Fibroblast of skin of left biceps (primary cell): ENCODE measurements around the gene VANGL2.

Source experiments
- DNase-seq, 2 experiments: peaks; one replicate each; pipeline ENCODE4 v3.0.0-alpha.2; 2013; ENCODE audit warnings: low read depth in 2 of 2

The VANGL2 gene

DNA sequence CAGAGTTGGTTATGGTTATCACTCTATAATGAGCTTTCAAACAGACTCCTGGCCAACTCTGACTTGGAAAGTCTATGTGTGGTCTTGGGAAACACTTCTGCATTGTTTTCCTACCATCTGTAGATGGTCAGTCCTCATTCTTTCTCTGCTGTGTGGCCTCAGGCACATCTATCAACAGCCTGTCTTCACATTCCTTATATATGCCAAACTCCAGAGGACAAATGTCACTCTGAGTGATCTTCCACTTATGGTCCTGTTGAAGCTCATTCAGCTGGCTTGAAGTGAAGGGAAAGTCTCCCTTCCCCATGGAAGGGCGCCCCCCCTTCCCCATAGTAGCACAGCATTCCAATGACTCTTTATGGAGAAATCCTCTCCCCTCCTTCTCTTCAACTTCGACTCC, 58.7 kb downstream of the VANGL2 start:
- no peak for DNase-seq

DNA sequence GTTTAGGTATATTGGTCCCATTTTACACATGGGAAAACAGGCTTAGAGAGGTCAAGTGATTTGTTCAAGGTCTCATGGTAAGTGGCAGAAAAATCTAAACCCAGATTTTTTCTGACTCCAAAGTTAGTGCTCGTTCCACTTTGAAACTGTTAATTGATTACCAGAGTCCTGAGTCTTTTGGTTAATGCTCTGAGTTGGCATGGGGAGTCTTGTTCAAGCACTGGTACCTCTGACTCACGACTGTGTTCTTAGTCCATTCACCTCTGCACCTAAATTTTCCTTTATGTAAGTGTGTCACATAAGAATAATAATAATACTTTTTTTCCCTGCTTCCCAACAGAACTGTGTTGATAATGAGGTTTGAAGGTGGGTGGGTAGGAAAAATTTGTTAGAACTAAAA, 59.3 kb downstream of the VANGL2 start:
- DNase-seq = no peak

DNA sequence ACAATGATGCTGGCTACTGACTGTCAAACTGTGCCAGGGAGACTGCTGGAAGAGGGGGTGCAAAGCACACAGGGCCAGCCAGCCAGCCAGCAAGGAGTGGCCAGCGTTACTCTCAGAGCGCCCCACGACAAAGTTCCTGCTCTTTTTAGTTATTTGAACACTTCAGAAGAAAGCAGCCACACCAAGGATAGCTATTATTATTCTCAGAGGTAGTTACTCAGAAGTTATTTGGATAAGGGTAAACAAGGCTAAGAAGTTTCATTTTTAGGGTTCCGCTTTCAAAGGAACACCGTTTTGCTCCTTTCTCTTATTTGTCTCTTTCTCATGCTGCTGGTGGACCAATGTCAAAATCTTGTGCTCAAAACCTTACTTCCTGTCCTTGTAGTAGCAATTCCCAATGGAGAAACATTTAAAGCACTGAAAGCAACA, 59.9 kb downstream of the VANGL2 start:
- no peak for DNase-seq

DNA sequence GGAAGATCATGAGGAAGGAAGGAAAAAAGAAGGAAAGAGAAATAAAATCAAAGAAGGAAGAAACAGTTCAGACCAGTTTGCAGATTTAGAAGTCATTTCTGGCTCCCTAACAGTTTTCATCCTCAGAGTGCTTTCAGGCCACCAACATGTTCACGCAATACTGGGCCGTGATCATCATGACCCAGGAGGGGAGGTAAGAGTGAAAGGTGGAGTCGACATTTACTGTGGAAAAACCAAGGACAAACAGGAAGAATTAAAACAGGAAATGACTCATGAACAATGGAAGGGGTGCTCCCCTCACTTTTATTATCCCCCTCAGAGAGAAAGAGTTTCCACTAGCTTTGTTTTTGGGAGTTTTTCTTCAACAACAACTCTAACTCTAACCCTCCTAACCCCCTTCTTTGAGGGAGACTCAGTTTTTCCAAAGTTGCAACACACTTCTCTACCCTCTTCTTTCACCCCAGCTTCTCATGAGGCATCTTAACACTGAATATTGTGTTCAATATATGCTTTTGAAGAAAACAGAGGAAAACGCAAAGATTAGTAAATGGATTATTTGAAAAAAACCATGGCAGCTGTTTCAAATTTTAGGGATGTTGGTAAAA, 60.4 kb downstream of the VANGL2 start:
- DNase-seq = no peak

- DNase-seq = no peak
These were observed 64.8 kb downstream of the VANGL2 start for GRCh38 chr1:160465123-160465522.

GRCh38 chr1:160466961-160467360, 66.6 kb downstream of the VANGL2 start:
- DNase-seq = no peak

DNA sequence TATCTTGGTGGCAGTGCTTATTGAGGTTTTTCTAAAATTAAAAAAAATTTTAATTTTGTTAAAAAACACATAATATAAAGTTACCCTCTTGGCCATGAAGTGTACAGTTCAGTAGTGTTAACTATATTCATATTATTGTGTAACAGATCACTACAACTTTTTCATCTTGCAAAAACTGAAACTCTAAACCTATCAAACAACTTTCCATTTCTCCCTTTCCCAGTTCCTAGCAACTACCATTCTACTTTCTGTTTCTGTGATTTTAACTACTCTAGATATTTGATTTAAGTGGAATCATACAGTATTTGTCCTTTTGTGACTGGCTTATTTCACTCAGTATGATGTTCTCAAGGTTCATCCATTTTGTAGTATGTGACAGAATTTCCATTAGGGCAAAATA, 67.2 kb downstream of the VANGL2 start:
- no peak for DNase-seq

DNA sequence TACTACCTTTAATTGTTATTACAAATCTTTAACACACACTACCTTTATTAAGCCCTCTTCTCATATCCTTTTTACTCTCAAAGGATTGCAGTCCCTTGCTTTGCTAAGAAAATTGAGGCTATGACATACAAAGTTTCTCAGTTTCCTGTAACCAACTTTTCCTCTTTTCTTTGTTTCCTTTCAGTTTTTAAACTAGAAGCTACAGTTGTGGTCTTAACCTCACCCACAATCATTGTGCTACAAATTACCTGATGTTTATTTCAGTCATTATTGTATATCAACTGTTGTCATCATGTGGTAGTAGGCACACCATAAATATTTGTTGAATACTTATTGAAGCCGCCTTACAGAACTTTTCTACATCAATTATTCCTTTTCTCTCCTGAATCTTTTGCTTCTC, 70.9 kb downstream of the VANGL2 start:
- no peak for DNase-seq

DNA sequence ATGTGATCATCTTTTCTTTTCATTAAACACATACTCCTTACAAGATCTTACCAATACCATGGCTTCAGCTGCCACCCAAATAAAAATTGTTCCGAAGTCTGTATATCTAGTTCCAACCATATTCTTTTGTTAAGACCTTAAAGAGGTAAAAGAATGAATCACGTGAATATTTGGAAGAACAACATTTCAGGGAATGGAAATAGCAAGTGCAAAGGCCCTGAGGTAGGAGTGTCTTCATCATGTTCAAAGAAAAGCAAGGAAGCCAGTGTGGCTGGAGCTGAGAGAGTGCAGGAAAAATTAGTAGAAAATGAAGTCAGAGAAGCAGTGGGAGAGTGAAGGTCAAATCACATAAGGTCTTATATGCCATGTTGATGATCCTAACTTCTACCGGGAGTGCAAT, 71.7 kb downstream of the VANGL2 start:
- no peak for DNase-seq

DNA sequence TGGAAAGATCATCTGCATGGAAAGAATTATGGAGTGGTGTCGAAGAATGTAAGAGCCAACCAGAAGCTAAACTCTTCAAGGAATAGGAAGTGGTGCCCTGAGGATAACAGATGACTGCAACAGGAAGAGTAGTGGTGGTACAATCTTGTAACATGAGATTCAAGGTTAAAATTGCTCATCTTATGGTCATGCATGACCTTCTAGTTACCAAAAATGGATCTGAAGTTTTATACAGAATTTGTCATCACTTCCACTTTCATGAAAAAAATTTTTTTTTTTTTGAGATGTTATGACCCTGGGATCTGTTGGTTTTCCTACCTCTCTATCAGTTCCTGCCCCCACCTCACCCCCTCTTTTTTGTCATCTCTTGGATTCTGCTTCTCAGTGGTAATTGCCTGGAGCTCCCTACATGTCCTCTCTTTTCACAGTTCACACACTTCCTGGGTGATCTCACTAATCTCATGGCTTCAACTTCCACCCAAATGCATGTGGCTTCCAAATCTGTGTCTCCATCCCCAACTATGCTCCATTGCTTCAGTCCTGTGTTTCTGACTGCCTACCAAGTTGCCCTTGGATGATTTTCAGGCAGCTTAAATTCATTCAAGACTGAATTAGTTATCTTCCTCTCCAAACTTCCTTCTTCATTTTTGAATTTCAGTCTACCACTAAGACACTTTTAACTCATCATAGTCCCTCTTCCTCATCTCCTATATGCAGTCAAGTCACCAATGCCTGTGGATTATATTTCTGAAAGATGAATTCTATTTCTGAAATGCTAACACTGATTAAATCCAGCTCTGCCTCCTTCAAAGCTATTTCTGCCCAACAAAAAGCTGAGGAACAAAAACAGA, 74.3 kb downstream of the VANGL2 start:
- DNase-seq = no peak
